Right hindlimb (tissue), 1 donor: ENCODE measurements around the gene RNU1-3.
"Not testable (repeated sequence)": the region's sequence is repeated elsewhere in the genome, so short reads cannot be mapped to it uniquely, and the experiment has no call there.

Source experiments
- DNase-seq: peaks from one replicate; pipeline ENCODE4 v3.0.0-alpha.2; 2018

Gene RNU1-3

DNA sequence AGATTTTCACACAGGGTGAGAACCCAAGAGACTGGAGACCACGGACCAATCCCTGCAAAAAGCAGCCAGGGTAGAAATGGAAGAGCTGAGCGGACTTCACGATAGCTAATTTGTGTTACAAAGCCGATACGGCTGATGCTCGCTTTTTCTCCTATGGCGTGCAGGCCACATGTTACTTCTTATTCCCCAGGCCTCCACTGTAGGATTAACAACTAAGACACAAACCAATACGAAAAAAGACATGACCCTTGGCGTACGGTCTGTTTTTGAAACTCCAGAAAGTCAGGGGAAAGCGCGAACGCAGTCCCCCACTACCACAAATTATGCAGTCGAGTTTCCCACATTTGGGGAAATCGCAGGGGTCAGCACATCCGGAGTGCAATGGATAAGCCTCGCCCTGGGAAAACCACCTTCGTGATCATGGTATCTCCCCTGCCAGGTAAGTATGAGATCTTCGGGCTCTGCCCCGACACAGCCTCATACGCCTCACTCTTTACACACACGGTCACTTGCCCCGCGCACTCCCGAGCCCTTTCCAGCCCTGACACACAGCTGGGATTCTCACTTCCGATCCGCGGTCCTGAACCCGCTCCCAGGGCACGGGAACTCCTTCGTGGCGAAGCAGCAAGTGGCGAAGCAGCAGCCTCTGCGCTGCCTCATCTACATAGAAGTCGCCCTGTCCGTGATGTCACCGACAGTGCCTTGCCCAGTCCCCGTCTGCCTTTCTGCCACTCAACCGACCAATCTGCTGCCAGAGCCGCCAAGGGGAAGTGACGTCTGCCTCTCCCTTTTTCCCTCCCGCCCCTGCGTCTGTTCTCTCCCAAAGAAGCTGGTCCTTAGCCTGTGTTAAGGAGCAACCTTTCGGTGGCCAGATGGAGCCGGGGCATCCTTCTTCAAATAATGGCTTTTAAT is at the start of gene RNU1-3:
Gene RNU1-3 (minus strand): TSS at position 447 of the 912 bp plus-strand sequence.
- DNase-seq, result not testable (repeated sequence)

DNA sequence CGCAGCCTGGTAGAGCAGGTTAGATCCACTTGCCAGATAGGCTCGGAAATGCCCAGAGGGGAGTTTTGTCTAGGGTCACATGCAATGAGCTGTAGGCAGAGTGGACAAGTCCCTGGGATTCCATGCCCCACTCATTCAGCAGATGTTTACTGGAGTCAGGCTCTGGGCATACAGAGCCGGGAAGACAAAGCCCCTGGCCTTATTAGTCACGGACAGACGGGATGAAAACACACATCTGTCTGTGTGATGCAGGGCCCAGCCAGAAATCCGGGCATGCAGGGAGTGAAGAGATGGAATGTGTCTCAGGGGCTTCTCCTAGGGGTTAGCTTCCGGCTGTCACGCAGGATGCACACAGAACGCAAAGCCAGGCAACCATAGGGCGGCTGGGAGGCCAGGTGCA is 46.7 kb upstream of the RNU1-3 start:
- DNase-seq, result not testable (repeated sequence)

- not testable (repeated sequence) for DNase-seq
These were observed 46.2 kb upstream of the RNU1-3 start for GRCh38 chr1:16712984-16713383.

GRCh38 chr1:16712582-16712981 is 45.8 kb upstream of the RNU1-3 start:
- not testable (repeated sequence) for DNase-seq

- not testable (repeated sequence) for DNase-seq
These were observed 45.4 kb upstream of the RNU1-3 start for GRCh38 chr1:16712131-16712530.

- not testable (repeated sequence) for DNase-seq
These were observed 43.9 kb upstream of the RNU1-3 start for GRCh38 chr1:16710618-16711017.

GRCh38 chr1:16709659-16710087 is 42.9 kb upstream of the RNU1-3 start:
- DNase-seq, result not testable (repeated sequence)

DNA sequence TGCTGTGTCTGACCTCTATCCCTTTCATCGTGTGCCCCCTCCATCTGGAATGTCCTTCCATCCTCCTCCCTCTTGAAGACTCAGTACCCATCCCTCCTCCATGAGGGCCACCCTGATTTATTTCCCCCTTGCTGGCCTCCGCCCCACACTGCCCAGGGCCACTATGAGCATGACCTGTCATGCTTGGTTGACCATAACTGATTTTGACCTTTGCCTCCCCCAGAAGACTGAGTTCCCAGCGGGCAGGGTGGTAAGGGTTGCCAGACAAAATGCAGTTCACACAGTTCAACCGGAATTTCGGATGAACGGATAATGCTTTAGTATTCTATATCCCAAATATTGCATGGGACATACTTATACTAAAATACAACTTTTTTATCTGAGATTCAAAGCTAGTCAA is 42.0 kb upstream of the RNU1-3 start:
- DNase-seq, result not testable (repeated sequence)

GRCh38 chr1:16707130-16708093 is 40.7 kb upstream of the RNU1-3 start:
- DNase-seq, result not testable (repeated sequence)

GRCh38 chr1:16706302-16706701 is 39.6 kb upstream of the RNU1-3 start:
- DNase-seq, result not testable (repeated sequence)

DNA sequence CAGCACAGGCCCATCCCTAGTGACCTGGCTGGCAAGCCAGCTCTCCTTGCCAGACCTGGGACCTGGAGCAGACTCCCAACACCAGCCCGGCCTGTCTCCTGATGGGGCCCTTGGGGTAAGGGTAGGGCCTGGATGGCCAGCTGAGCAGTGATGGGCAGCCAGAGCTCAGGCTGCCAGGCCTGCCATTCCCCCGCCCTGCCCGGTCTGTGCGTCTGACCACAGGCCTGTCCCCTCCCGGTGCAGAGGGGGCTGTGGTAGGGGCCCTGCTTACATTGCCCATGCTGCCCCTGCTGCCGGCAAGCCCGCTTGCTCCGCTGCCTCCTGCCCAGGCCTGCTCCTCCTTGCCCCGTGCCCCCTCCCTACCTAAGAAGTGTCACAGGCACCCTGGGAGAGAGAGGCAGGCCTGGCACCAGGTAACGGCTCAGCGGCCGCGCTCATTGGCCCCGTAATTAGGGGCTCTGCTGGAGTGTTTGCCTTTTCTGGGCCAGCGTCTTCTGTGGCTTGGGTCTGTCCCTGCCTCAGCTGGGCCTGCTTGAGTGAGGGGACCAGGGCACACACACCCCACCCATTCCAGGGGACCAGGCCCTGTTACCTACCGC is 37.9 kb upstream of the RNU1-3 start:
- not testable (repeated sequence) for DNase-seq

GRCh38 chr1:16704076-16704475 is 37.3 kb upstream of the RNU1-3 start:
- DNase-seq, result not testable (repeated sequence)

GRCh38 chr1:16703602-16704001 is 36.9 kb upstream of the RNU1-3 start:
- not testable (repeated sequence) for DNase-seq

DNA sequence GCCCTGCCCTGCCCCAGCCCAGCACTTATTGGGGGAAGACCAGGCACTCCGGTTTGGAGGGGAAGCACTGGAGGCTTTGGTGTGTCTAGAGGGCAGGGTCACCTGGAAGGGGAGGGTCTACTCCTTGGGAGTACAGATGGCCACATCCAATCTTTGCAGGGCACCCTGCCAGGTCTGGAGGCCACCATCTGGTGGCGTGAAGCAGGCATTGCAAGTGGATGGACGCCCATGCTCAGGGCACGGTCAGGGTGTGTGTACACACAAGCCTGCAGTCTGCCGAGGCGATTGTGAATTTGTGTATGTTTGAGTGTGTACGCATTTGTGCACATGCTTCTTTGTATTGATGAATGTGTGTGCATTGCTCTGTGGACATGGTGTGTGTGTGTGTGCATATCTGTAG is 36.4 kb upstream of the RNU1-3 start:
- not testable (repeated sequence) for DNase-seq

GRCh38 chr1:16702280-16702679 is 35.5 kb upstream of the RNU1-3 start:
- not testable (repeated sequence) for DNase-seq

GRCh38 chr1:16701189-16701588 is 34.4 kb upstream of the RNU1-3 start:
- not testable (repeated sequence) for DNase-seq

GRCh38 chr1:16700138-16700895 is 33.6 kb upstream of the RNU1-3 start:
- DNase-seq, result not testable (repeated sequence)

DNA sequence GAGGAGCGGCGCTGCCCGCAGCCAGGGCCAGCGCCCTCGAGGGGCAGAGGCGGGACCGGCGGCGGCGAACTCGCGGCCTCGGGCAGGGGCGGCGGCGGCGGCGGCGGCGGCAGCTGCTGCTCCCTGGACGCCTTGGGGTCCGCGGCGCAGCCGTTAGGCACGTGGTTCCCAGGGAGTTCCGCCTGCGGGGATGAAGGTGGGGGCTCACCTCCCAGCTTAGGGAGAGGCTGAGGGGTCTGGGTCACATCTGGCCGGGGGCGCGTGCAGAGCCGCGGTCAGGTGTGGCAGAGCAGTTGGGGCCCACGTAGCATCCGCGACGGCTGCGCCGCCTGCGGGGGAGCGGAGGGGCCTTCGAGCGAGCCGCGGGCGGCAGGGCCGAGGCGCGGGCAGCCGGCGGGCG is 32.7 kb upstream of the RNU1-3 start:
- DNase-seq, result not testable (repeated sequence)

DNA sequence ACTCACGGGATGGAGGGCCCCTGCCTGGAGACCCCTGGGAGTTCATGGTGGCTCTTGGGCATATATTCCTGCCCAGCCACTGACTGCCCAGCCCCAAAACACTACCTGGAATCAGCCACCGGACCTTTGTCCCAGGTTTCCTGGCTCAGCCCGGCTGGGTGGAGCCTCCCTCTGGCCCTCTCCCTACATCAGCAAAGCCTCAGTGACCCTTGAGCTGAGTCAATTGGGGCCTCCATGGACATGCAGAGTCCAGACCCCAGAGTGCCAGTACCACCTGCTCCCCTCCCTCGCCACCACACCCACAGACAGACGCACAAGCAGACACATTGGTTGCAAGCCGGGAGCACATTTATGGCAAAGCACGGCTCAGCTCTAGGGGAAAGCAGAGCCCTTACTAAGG is 30.4 kb upstream of the RNU1-3 start:
- not testable (repeated sequence) for DNase-seq

GRCh38 chr1:16696507-16697150 is 29.9 kb upstream of the RNU1-3 start:
- DNase-seq, result not testable (repeated sequence)

- DNase-seq, result not testable (repeated sequence)
These were observed 27.6 kb upstream of the RNU1-3 start for GRCh38 chr1:16694308-16694702.
